Liver (tissue), 3 donors: ENCODE data around the gene SNAPIN.

Source experiments
- GABPA ChIP-seq, 2 donors: IDR thresholded peaks in 1 of 2; conservative IDR thresholded peaks in 1 of 2; 2 replicates each; pipeline ENCODE4 v1.6.1; 2016; ENCODE audit warnings: antibody characterized with exemption in 2 of 2, mild to moderate bottlenecking in 1 of 2, moderate library complexity in 1 of 2
- JUND ChIP-seq, 2 donors: IDR thresholded peaks; 2 replicates each; pipeline ENCODE4 v1.6.1; 2016; ENCODE audit warnings: antibody characterized with exemption in 2 of 2
- RAD21 ChIP-seq, 2 donors: IDR thresholded peaks; 2 replicates each; pipeline ENCODE4 v1.6.1; 2016; ENCODE audit warnings: antibody characterized with exemption in 2 of 2, mild to moderate bottlenecking in 2 of 2
- RXRA ChIP-seq, 2 donors: IDR thresholded peaks; 2 replicates each; pipeline ENCODE4 v1.6.1; 2017 to 2018; ENCODE audit warnings: antibody characterized with exemption in 2 of 2, mild to moderate bottlenecking in 1 of 2
- TAF1 ChIP-seq: conservative IDR thresholded peaks from 2 replicates; pipeline ENCODE4 v1.6.1; 2016; ENCODE audit warnings: antibody characterized with exemption, mild to moderate bottlenecking
- YY1 ChIP-seq: IDR thresholded peaks from 2 replicates; pipeline ENCODE4 v1.6.1; 2016; ENCODE audit warnings: antibody characterized with exemption, mild to moderate bottlenecking
- TF ChIP-seq, protein P1 (sequence below): fragments of 150-350 bp; IDR thresholded peaks from 2 replicates; pipeline ENCODE4 v1.5.1; 2017; ENCODE audit warnings: improper control_type of control experiment, low read depth, low read length; ENCODE audit not compliant: missing input control
- TF ChIP-seq, protein P2 (sequence below): IDR thresholded peaks from 2 replicates; pipeline ENCODE4 v1.6.1; 2016; ENCODE audit warnings: antibody characterized with exemption
- TF ChIP-seq, protein P3 (sequence below): IDR thresholded peaks from 2 replicates; pipeline ENCODE4 v1.6.1; 2016; ENCODE audit warnings: antibody characterized with exemption
- TF ChIP-seq, protein P4 (sequence below): IDR thresholded peaks from 2 replicates; pipeline ENCODE4 v1.6.1; 2016; ENCODE audit warnings: antibody characterized with exemption
- TF ChIP-seq, protein P5 (sequence below): IDR thresholded peaks from 2 replicates; pipeline ENCODE4 v1.6.1; 2016; ENCODE audit warnings: antibody characterized with exemption, mild to moderate bottlenecking
- donor health status: healthy.
- donor health status: healthy.

DNA sequence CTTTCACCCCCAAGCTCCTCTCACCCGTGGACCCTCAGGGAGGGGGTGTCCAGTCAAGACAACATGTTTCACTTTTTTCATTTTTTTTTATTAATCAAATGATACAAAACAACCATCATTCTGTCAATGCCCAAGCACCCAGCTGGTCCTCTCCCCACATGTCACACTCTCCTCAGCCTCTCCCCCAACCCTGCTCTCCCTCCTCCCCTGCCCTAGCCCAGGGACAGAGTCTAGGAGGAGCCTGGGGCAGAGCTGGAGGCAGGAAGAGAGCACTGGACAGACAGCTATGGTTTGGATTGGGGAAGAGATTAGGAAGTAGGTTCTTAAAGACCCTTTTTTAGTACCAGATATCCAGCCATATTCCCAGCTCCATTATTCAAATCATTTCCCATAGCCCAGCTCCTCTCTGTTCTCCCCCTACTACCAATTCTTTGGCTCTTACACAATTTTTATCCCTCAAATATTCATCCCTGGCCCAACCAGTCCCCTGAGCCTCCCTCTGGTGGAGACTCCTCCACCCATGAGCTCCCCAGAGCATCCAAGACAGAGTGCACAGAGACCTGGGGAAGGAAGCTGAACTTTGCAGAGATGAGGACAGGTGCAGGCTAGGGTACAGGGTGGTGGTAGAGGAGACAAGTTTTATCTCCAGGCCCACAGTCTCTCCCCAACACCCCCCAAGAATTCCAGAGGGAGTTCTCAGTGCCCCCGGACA, 44.2 kb upstream of the SNAPIN start:
- TF ChIP-seq RXRA (IDR thresholded peaks at IDR 0.05) (no peak), TAF1 (no peak), RAD21 (IDR thresholded peaks at IDR 0.05) (no peak), YY1 (no peak), JUND (IDR thresholded peaks at IDR 0.05) (no peak), GABPA (IDR thresholded peaks at IDR 0.05 in 1 of 2, conservative IDR thresholded peaks at IDR 0.05 in 1 of 2) (no peak)
- TF ChIP-seq, protein P1, sequence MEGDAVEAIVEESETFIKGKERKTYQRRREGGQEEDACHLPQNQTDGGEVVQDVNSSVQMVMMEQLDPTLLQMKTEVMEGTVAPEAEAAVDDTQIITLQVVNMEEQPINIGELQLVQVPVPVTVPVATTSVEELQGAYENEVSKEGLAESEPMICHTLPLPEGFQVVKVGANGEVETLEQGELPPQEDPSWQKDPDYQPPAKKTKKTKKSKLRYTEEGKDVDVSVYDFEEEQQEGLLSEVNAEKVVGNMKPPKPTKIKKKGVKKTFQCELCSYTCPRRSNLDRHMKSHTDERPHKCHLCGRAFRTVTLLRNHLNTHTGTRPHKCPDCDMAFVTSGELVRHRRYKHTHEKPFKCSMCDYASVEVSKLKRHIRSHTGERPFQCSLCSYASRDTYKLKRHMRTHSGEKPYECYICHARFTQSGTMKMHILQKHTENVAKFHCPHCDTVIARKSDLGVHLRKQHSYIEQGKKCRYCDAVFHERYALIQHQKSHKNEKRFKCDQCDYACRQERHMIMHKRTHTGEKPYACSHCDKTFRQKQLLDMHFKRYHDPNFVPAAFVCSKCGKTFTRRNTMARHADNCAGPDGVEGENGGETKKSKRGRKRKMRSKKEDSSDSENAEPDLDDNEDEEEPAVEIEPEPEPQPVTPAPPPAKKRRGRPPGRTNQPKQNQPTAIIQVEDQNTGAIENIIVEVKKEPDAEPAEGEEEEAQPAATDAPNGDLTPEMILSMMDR = no peak
- TF ChIP-seq, protein P2, sequence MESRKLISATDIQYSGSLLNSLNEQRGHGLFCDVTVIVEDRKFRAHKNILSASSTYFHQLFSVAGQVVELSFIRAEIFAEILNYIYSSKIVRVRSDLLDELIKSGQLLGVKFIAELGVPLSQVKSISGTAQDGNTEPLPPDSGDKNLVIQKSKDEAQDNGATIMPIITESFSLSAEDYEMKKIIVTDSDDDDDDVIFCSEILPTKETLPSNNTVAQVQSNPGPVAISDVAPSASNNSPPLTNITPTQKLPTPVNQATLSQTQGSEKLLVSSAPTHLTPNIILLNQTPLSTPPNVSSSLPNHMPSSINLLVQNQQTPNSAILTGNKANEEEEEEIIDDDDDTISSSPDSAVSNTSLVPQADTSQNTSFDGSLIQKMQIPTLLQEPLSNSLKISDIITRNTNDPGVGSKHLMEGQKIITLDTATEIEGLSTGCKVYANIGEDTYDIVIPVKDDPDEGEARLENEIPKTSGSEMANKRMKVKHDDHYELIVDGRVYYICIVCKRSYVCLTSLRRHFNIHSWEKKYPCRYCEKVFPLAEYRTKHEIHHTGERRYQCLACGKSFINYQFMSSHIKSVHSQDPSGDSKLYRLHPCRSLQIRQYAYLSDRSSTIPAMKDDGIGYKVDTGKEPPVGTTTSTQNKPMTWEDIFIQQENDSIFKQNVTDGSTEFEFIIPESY = no peak
- TF ChIP-seq, protein P3, sequence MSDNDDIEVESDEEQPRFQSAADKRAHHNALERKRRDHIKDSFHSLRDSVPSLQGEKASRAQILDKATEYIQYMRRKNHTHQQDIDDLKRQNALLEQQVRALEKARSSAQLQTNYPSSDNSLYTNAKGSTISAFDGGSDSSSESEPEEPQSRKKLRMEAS = no peak
- TF ChIP-seq, protein P4, sequence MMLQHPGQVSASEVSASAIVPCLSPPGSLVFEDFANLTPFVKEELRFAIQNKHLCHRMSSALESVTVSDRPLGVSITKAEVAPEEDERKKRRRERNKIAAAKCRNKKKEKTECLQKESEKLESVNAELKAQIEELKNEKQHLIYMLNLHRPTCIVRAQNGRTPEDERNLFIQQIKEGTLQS = no peak
- TF ChIP-seq, protein P5, sequence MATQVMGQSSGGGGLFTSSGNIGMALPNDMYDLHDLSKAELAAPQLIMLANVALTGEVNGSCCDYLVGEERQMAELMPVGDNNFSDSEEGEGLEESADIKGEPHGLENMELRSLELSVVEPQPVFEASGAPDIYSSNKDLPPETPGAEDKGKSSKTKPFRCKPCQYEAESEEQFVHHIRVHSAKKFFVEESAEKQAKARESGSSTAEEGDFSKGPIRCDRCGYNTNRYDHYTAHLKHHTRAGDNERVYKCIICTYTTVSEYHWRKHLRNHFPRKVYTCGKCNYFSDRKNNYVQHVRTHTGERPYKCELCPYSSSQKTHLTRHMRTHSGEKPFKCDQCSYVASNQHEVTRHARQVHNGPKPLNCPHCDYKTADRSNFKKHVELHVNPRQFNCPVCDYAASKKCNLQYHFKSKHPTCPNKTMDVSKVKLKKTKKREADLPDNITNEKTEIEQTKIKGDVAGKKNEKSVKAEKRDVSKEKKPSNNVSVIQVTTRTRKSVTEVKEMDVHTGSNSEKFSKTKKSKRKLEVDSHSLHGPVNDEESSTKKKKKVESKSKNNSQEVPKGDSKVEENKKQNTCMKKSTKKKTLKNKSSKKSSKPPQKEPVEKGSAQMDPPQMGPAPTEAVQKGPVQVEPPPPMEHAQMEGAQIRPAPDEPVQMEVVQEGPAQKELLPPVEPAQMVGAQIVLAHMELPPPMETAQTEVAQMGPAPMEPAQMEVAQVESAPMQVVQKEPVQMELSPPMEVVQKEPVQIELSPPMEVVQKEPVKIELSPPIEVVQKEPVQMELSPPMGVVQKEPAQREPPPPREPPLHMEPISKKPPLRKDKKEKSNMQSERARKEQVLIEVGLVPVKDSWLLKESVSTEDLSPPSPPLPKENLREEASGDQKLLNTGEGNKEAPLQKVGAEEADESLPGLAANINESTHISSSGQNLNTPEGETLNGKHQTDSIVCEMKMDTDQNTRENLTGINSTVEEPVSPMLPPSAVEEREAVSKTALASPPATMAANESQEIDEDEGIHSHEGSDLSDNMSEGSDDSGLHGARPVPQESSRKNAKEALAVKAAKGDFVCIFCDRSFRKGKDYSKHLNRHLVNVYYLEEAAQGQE = no peak
